ENCODE data around the gene FBN2.

DNA sequence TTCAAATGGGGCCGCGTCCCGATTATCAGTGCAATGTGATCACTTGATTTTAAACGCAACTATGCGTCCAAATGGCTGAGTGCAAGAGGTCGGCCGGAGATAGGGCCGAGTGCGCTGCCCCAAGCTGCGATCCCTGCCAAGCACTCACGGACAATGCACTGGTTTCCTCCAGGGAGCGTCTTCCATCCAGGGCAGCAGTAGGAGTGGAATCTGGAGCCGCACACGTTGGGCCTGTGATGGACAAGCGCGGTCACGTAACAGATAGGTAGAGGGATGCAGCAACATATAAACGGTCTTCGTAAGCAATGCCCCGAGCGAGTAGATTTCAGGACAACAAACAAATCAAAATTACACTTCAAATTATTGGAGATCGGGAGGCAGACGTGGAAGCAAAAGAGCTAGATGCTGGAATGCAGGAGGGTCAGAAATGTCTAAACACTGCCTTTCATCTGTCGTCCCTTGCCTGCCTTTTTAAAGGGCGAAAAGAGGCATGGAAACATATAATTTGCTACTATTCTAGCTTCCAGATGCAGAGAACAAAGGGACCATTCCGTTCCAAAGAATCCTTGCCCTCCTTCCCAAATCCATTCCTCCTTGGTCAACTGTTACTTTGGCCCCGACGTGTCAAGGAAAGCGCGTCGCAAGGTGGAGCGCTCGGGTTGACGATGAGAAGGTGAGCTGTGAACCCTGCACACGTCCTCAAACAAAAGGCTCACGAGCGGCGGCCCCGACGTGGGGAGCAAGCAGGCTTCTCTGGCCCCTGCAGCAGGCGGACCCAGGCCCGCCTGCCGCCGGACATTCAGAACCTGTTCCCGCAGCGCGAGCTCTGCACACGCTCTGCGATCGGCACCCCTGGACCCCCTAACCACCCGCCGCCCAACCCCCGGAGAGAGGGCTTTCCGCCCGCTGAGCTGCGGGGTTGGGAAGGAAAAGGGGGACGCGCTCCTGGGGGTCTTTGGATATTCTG is 1.5 kb downstream of the FBN2 start:
- TF ChIP-seq POLR2A (IDR thresholded peaks at IDR 0.05; ENCODE audit: low read depth, low read length) (no peak), FOS (IDR thresholded peaks at IDR 0.05; ENCODE audit: low read depth, low read length) (no peak), SMC3 (IDR thresholded peaks at IDR 0.05; ENCODE audit: low read depth, low read length) (peak; percentile 18; the same call in 1 of the 2 replicates)
